ENCODE data around the gene CAMKMT.

DNA sequence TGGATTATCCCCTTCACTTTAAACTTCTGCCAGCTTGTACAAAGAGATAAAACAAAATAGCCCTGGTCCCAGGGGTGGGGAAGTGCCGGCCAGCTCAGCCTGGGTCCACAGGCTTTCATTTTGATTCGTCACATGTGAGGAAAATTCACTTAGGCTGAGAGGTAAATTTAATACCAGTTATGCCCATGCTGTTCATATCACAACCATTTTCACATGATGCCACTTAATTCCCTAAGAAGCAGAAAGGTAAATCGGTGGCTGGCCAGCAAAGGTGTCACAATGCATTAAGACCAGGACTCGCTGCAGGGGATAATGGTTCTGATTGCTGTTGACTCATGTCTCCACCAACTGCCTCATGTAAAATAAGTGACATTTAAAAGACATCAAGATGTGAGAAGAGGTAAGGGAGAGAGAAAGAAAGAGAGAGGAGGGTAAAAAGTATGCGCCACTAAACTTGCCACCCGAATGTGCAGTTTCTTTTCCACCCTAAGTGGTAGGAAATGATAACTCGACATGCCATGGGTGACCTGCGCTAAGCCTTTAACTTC lies 318.8 kb downstream of the CAMKMT start:
- TF ChIP-seq, protein P1, sequence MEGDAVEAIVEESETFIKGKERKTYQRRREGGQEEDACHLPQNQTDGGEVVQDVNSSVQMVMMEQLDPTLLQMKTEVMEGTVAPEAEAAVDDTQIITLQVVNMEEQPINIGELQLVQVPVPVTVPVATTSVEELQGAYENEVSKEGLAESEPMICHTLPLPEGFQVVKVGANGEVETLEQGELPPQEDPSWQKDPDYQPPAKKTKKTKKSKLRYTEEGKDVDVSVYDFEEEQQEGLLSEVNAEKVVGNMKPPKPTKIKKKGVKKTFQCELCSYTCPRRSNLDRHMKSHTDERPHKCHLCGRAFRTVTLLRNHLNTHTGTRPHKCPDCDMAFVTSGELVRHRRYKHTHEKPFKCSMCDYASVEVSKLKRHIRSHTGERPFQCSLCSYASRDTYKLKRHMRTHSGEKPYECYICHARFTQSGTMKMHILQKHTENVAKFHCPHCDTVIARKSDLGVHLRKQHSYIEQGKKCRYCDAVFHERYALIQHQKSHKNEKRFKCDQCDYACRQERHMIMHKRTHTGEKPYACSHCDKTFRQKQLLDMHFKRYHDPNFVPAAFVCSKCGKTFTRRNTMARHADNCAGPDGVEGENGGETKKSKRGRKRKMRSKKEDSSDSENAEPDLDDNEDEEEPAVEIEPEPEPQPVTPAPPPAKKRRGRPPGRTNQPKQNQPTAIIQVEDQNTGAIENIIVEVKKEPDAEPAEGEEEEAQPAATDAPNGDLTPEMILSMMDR (IDR thresholded peaks at IDR 0.05; ENCODE audit: insufficient read depth, low read length, poor library complexity, severe bottlenecking) = no peak
- TF ChIP-seq EZH2phosphoT487 (conservative IDR thresholded peaks at IDR 0.05; ENCODE audit: low read length) = no peak
